Retina (tissue), 1 donor: ENCODE measurements around the gene LTBP1.
A peak's percentile ranks its signal among the peaks of the same experiment; 100 is the strongest.
"Not testable (repeated sequence)": the region's sequence is repeated elsewhere in the genome, so short reads cannot be mapped to it uniquely, and the experiment has no call there.

ENCODE experiments used
- DNase-seq: peaks from one replicate; pipeline ENCODE4 v3.0.0-alpha.2; 2016

The LTBP1 gene

GRCh38 chr2:32946314-32947075 is at the start of gene LTBP1:
LTBP1 (plus strand) TSS chr2:32946953; CDS start chr2:32947325, 372 bp downstream.
- peak; percentile 86 for DNase-seq

DNA sequence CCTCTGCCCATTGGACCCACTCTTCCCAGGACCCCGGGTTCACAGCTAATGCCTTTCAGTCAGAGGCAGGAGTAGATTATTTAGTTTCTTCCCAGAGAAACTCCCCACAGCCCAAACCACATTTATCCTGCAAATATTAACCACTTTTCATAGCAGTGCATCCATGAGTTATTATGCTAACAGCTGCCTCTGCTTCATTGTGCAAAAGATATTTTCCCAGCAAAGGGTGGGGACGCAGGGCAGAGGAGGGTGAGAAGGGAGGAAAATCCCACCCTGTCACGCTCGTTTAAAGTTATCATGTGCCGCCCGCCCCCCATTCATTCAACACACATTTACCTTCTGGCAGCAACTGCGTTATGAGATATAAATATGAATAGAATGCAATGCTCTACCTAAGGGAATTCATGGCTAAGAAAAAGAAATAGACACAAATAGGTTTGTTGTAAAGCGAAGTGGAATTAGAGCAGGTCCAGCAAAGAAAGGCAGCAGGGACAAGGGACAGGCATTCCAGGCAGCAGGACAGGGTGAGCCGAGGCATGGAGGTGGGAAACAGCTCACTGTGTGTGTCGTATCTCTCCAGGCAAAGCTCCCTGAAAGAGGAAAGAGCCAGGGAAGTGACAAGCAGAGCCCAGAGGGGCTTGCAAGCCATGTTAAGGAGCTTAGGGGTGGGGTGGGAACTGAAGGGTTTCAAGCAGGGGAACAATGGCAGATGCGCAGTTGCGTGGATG is 46.3 kb upstream of the LTBP1 start:
- no peak for DNase-seq

GRCh38 chr2:32901313-32901712 is 45.4 kb upstream of the LTBP1 start:
- DNase-seq = no peak

- DNase-seq = no peak
Observed at GRCh38 chr2:32902174-32902573, 44.6 kb upstream of the LTBP1 start.

DNA sequence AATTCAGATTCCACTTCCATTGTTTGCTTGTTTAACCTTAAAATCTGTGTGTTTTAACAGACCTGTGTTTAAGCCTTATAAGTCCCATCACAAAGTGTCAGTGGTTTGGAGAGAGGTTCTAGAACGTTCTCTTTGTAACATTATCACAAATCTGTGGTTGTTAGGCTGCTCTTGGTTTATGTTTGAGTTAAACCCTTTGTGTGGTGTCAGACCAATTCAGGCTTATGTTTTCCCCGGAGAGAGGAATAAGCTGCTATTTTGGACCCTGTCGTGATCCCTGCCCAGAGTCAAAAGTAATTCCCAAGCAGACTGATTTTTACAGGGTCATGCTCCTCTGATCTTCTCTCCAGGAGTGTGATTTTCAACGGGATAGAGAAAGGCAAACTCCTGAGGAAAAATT is 43.8 kb upstream of the LTBP1 start:
- no peak for DNase-seq

GRCh38 chr2:32904074-32904473 is 42.7 kb upstream of the LTBP1 start:
- DNase-seq = no peak

DNA sequence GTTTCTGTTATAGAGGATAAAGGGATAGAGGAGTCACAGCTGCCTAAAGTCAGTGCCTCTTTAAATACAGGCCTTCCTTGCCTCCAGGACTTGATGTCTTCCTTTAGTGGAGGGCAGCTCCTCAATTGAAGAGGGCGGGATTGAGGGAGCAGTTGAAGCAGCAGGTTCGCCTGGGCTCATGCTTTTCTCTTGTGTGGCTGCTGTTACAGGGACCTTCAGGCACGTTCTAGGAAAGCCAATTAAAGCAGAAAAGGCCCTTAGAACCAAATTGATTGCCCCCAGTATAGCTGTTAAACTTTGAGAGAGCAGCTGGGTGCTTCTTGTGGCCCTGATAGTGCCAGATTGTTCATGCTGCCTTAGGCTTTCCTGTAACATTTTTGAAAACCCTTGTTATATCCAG is 42.0 kb upstream of the LTBP1 start:
- DNase-seq = no peak

DNA sequence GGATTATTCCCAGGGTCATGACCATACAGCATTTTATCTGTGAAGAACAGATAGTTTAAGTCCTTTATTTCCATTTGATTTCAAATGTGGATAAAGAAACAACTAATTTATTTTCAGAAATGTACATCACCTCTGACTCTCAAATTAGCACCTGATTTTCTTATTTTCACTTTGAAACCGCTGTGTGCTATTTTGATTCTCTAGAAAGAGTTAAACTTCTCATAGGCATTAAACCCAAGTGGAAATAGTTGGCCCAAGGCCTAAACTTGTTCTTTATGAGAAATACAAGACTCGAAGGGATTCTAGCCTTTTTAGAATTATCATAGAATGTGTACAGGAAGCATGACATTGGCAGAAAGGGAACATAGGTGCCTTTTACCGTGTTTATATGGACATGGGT is 41.5 kb upstream of the LTBP1 start:
- no peak for DNase-seq

GRCh38 chr2:32910883-32911598 is 35.7 kb upstream of the LTBP1 start:
- no peak for DNase-seq

- no peak for DNase-seq
Observed at GRCh38 chr2:32915694-32916093, 31.1 kb upstream of the LTBP1 start.

- DNase-seq = no peak
Observed at GRCh38 chr2:32918774-32919173, 28.0 kb upstream of the LTBP1 start.

- not testable (repeated sequence) for DNase-seq
Observed at GRCh38 chr2:32919901-32920300, 26.9 kb upstream of the LTBP1 start.

DNA sequence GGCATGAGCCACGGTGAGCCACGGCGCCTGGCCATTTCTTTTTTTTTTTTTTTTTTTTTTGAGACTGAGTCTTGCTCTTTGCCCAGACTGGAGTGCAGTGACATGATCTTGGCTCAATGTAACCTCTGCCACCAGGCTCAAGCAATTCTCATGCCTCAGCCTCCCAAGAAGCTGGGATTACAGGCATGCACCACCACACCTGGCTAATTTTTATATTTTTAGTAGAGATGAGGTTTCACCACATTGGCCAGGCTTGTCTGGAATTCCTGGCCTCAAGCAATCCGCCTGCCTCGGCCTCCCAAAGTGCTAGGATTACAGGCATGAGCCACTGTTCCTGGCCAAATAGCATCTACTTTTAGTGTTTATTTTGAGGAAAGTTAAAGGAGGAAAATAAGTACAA is 25.3 kb upstream of the LTBP1 start:
- DNase-seq = not testable (repeated sequence)

- DNase-seq = no peak
Observed at GRCh38 chr2:32922501-32922900, 24.3 kb upstream of the LTBP1 start.

DNA sequence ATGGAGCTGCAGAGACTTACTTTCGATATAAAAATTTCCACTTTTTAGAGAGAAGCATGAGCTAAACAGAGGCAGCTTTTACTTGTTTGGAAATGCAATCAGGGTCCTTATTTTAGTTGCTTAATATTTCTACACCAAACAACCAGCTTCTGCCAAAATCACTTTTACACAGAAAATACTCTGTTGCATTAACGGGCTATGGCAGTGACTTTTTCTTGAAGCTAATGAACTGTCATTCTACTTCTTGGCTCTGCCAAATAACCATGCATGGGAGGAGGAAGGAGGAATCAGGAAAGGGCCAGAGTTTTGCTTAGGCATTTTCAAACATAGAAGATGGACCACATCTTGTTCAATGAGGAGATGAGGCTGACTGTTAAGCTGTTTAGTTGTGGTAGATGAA is 23.6 kb upstream of the LTBP1 start:
- no peak for DNase-seq

DNA sequence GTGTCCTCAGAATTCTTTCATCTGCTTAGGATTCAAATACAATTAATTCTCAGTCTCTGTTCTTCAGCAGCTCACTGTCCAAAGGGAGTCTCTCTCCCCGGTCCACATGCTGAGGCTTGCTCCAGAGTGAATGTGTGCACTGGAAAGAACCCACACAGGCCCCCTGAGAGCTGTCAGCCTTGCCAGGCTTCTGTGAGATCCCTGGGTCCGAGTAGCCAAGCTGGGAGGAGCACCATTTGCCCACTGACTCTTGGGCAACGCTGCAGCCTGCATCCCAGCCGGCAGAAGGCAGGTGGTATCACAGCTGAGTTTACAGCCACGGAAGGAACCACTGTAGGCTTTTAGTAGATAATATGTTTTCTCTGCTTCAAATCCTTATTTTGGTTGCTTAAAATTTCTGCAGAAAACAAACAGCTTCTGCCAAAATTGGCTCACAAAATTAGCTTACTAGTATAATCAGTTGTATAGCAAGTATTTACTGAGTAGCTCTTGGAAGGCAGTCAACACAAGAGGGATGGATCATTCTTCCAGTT is 21.4 kb upstream of the LTBP1 start:
- DNase-seq = no peak

DNA sequence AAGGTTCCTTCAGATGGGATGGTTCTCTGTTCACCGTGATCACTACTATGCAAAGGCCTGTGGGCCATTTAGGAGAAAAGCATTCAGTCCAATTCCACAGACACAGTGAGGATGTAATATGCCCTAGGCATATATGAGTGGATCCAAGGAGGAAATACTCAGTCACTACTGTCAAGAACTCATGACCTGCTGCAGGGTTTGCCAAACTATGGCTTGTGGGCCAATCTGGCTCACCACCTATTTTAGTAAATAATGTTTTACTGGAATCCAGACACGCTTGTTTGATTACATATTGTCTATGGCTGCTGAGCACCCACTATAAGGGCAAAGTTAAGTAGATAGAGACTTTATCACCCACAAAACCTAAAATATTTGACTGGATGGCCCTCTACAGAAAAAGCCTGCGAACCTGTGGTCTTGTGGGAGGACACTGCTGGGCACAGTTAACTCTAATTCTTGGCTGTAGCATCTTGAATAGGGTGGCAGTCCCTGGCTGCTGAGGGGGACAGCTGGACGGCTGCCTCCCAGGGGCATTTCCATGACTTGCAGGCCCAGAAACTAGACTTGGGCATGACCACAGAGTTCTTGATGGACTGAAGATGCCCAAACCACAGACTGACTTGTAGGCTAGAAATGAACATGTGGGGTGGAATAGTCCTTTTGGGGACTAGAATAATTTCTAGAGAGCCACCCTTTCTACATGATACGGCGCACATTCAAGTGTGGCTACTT is 20.6 kb upstream of the LTBP1 start:
- DNase-seq = no peak

- DNase-seq = no peak
Observed at GRCh38 chr2:32926708-32927084, 20.1 kb upstream of the LTBP1 start.

GRCh38 chr2:32930436-32930835 is 16.3 kb upstream of the LTBP1 start:
- DNase-seq = no peak

DNA sequence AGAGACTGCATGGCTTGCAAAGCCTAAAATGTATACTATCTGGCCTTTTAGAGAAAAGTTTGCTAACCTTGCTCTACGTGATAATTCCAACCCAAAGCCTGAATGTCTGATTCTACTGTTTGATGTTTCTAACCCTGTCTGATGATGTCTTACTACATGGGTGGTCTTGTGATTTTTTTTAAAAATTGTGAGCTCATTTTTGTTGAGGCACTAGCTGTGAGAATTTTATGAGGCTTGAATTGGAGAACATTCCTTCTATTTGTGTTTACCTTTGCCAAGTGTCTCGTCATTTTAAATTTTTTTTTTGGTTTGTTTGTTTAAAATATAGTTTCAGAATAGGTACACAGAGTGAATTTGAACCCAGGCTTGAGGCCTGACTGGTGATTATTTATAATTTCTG is 15.2 kb upstream of the LTBP1 start:
- no peak for DNase-seq

GRCh38 chr2:32931945-32932709 is 14.6 kb upstream of the LTBP1 start:
- DNase-seq = no peak
